ENCODE data around the gene GALNT5.

Gene GALNT5

GRCh38 chr2:157287160-157287559 is 29.7 kb downstream of the GALNT5 start:
- no peak for DNase-seq (ENCODE audit: low read depth, low spot score)

- no peak for DNase-seq (ENCODE audit: low read depth, low spot score)
Observed at GRCh38 chr2:157290525-157290924, 33.0 kb downstream of the GALNT5 start.

- DNase-seq (ENCODE audit: low read depth, low spot score) = no peak
Observed at GRCh38 chr2:157291018-157291417, 33.5 kb downstream of the GALNT5 start.

- DNase-seq (ENCODE audit: low read depth, low spot score) = no peak
Observed at GRCh38 chr2:157292853-157293252, 35.3 kb downstream of the GALNT5 start.

GRCh38 chr2:157296490-157296889 is 39.0 kb downstream of the GALNT5 start:
- DNase-seq (ENCODE audit: low read depth, low spot score) = no peak

GRCh38 chr2:157296958-157297357 is 39.5 kb downstream of the GALNT5 start:
- DNase-seq (ENCODE audit: low read depth, low spot score) = no peak

- no peak for DNase-seq (ENCODE audit: low read depth, low spot score)
Observed at GRCh38 chr2:157301307-157301706, 43.8 kb downstream of the GALNT5 start.

- DNase-seq (ENCODE audit: low read depth, low spot score) = no peak
Observed at GRCh38 chr2:157302492-157303099, 45.1 kb downstream of the GALNT5 start.

- no peak for DNase-seq (ENCODE audit: low read depth, low spot score)
Observed at GRCh38 chr2:157303612-157304011, 46.1 kb downstream of the GALNT5 start.

- no peak for DNase-seq (ENCODE audit: low read depth, low spot score)
Observed at GRCh38 chr2:157304811-157305722, 47.6 kb downstream of the GALNT5 start.

- no peak for DNase-seq (ENCODE audit: low read depth, low spot score)
Observed at GRCh38 chr2:157305723-157306110, 48.2 kb downstream of the GALNT5 start.

- no peak for DNase-seq (ENCODE audit: low read depth, low spot score)
Observed at GRCh38 chr2:157307021-157307420, 49.5 kb downstream of the GALNT5 start.

GRCh38 chr2:157309878-157310277 is 52.4 kb downstream of the GALNT5 start:
- DNase-seq (ENCODE audit: low read depth, low spot score) = no peak

- no peak for DNase-seq (ENCODE audit: low read depth, low spot score)
Observed at GRCh38 chr2:157311706-157312105, 54.2 kb downstream of the GALNT5 start.

- DNase-seq (ENCODE audit: low read depth, low spot score) = no peak
Observed at GRCh38 chr2:157312866-157313486, 55.5 kb downstream of the GALNT5 start.

- no peak for DNase-seq (ENCODE audit: low read depth, low spot score)
Observed at GRCh38 chr2:157315901-157316300, 58.4 kb downstream of the GALNT5 start.

- DNase-seq (ENCODE audit: low read depth, low spot score) = no peak
Observed at GRCh38 chr2:157318884-157319283, 61.4 kb downstream of the GALNT5 start.

GRCh38 chr2:157319795-157320194 is 62.3 kb downstream of the GALNT5 start:
- no peak for DNase-seq (ENCODE audit: low read depth, low spot score)

- no peak for DNase-seq (ENCODE audit: low read depth, low spot score)
Observed at GRCh38 chr2:157320409-157320808, 62.9 kb downstream of the GALNT5 start.

GRCh38 chr2:157321466-157321865 is 64.0 kb downstream of the GALNT5 start:
- DNase-seq (ENCODE audit: low read depth, low spot score) = no peak

- DNase-seq (ENCODE audit: low read depth, low spot score) = no peak
Observed at GRCh38 chr2:157322432-157322831, 64.9 kb downstream of the GALNT5 start.

GRCh38 chr2:157324331-157324843 is 66.9 kb downstream of the GALNT5 start:
- DNase-seq (ENCODE audit: low read depth, low spot score) = no peak

Measured in activated naive CD8-positive, alpha-beta T cell treated with anti-CD3 and anti-CD28 coated beads, Interleukin-2, amount 50 U/mL, for 16 hours (primary cell).